CD4-positive, alpha-beta T cell treated with Interleukin-17A for 1 hour (primary cell): ENCODE measurements around the gene JOSD2.

Experiments used
- DNase-seq: peaks from one replicate; pipeline ENCODE4 v3.0.0-alpha.2; 2020

JOSD2 gene

DNA sequence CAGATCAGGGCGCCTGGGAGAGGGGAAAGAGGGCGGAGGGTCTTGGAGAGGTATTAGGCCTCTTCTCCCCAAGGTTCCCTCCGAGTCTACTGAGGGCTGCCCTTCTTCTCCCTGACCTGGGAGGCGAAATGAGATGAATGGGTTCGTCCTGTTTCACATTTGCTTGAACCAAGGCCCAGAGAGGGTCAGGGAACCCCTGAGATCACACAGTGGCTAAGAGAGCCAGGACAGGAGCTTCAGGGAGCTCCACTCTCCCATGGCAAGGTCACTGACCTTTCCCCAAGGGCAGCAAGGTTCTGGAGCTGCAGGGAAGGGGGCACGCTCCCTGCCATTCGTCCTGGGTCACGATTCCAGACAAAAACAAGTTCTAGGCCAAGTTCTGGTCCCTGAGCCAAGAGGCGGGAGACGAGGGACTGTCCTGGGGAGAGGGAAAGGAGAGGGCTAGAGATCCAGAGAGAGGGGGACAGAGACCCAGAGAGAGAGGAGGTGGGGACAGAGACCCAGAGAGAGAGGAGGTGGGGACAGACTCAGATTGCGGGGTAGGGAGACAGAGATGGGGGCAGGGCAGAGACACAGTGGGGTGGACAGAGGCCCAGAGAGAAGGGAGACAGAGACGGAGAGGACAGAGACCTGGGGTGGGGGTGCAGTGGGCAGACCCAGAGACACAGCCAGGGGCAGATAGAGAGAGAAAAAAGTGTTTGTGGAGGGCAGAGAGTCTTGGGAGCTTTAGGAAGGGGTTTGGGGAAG lies 2.2 kb upstream of the JOSD2 start:
- no peak for DNase-seq

- no peak for DNase-seq
Observed at GRCh38 chr19:50512112-50512998, 1.4 kb upstream of the JOSD2 start.

DNA sequence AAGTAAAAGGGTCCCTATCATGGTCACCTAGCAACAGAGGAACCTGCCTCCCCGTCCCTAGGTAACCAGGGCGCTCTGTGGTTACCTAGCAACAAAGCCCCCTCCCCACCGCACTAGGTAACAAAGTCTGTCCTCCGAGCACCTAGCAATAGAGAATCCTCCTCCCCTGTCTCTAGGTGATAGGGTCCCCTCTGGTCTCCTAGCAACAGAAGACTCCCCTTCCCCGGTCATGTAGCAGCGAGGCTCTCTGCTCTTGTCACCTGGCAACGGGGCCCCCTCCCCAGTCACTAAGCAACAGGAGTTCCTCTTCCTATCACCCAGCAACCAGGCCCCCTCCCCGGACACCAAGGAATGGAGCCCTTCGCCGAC lies 307 bp downstream of the JOSD2 start:
- no peak for DNase-seq

- DNase-seq = no peak
Observed at GRCh38 chr19:50510121-50510670, 795 bp downstream of the JOSD2 start.

GRCh38 chr19:50509366-50509765 lies 1.6 kb downstream of the JOSD2 start:
- no peak for DNase-seq

- DNase-seq = no peak
Observed at GRCh38 chr19:50508843-50509190, 2.2 kb downstream of the JOSD2 start.

DNA sequence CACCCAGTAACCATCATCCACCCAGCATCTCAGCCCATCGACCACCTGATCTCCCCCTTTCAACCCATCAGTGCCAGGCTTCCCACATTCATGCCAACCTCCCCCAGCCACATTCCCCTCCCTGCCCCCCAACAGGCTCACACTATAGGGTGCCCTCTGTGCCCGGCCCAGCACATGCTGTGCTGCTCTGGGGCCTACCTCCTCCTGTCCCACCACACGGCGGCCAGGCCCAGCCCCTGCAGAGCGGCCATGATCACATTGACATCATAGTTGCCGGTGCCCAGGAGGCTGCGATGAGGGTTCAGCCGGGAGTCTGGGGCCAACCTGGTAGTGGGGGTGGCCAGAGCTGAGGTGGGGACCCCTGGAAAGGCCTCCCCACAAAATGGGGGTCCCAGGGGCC lies 3.6 kb downstream of the JOSD2 start:
- DNase-seq = no peak

DNA sequence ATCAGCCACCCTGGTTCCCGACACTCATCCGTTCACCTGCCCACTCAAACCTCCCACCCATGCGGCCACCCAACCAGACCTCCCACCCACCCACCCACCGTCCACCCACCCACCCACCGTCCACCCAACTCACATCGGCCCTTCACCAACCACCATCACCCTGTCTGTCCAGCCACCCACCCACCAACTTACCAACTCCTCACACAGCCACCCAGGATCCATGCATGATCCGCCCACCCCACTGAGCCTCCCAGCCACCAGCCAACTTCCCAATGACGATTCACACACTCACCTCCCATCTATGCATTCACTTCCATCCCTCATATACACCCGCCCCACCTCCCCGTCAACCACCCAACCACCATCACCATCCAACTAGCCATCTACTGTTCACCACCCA lies 4.3 kb downstream of the JOSD2 start:
- no peak for DNase-seq

DNA sequence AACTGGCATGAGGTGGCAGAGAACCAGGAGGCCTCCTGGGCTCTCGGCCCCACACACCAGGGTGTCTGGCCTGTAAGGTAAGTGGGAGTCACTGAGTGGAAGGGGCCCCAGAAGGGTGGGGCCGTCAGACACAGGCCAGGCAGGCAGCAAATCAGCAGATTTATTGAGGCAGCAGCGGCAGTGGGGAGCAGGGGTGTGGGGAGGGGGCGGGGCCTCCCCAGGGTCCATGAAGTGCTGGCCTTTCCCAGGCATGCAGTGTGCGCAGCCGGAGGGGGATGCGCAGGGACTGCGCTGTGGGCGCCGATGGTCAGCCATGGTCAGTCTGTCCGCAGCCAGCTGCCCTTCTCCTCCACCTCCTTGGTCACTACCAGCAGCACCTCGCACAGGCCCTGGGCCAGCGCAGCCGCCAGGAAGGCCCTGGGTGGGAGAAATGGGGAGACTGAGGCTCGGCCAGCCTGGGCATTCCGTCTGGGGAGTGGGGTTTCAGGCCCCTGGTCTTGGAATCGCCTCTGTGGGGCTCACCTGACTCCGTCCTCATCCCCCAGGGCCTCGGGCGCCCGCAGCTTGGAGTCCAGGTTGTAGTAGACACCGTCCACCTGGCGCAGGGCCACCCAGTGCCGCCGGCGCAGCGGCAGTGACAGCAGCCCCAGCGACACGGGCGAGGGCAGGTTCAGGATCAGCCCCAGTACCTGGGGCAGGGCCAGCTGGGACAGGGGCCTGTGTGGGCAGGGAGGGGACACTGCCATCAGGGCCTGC lies 5.0 kb downstream of the JOSD2 start:
- no peak for DNase-seq

DNA sequence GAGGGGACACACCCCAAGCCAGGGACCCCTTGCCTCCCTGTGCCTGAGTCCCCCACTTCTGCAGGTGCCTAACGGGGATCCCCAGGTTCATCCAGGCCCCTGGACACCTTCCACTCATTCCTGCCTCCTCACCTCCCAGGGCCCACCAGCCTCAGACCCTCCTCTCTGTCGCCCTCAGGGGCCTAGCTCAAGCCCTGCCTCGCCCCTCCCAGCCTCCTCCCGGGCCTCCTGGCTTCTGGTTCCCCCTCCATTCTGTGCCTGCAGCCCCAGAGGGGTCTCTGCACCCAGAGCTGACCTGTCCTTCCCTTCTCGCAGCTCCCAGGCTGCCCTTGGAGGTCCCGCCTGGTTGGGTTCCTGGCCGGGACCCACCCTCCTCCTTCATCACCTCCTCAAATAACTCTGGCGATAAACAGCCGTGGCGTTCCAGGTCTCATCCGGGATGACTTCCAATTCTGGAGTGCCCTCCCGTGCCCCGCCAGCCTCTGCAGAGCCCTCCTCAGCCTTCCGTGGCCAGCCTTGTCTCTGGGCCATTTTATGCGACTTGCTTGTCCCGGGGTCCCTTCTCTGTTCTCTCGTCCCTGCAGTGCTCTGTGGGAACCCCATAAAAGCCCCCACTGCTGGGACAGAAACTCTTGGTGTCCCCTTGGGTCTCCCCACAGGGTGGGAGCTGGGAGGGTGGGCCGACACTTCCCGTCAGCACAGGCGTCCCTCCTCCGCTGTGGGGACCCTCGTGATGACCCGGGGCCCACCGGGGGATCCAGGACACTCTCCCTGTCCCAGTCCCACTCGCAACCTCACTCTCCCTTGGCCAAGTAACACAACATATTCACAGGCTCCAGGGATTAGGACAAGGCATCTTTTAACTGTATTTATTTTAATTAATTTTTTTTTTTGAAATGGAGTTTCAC lies 9.2 kb downstream of the JOSD2 start:
- DNase-seq = no peak

- no peak for DNase-seq
Observed at GRCh38 chr19:50501186-50501567, 9.8 kb downstream of the JOSD2 start.

GRCh38 chr19:50500753-50501151 lies 10.2 kb downstream of the JOSD2 start:
- DNase-seq = no peak

- no peak for DNase-seq
Observed at GRCh38 chr19:50500060-50500752, 10.8 kb downstream of the JOSD2 start.

- DNase-seq = no peak
Observed at GRCh38 chr19:50498219-50499056, 12.6 kb downstream of the JOSD2 start.

- DNase-seq = no peak
Observed at GRCh38 chr19:50497022-50497405, 14.0 kb downstream of the JOSD2 start.

GRCh38 chr19:50496189-50497021 lies 14.6 kb downstream of the JOSD2 start:
- DNase-seq = no peak

- DNase-seq = no peak
Observed at GRCh38 chr19:50495020-50495531, 15.9 kb downstream of the JOSD2 start.

GRCh38 chr19:50494186-50495019 lies 16.6 kb downstream of the JOSD2 start:
- DNase-seq = no peak

DNA sequence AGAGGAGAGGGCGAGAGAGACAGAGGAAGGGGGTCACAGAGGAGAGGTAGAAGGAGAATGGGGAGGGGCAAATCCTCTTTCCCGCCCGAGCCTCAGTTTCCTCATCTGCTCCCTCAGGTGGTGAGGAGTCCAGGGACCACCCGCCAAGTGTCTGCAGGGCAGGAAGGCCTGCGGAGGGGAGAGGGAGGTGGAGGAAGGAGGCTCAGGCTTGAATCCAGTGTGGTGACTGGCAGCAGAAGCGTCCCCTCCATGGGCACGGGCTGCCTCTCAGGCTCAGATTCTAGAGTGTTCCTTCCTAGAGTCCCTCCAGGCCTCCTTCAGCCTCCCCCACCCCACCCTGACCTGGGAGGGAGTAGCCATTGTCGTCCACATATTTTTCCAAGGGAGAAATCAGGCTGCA lies 17.8 kb downstream of the JOSD2 start:
- DNase-seq = no peak
